HG02973 (cell line): ENCODE data around the gene CD200R1L.

Experiments used
- ATAC-seq: cut with Tn5 transposase; IDR thresholded peaks from one replicate; pipeline ENCODE4 v1.9.1; 2021; ENCODE audit warnings: moderate library complexity; ENCODE audit not compliant: unreplicated experiment

Gene CD200R1L

DNA sequence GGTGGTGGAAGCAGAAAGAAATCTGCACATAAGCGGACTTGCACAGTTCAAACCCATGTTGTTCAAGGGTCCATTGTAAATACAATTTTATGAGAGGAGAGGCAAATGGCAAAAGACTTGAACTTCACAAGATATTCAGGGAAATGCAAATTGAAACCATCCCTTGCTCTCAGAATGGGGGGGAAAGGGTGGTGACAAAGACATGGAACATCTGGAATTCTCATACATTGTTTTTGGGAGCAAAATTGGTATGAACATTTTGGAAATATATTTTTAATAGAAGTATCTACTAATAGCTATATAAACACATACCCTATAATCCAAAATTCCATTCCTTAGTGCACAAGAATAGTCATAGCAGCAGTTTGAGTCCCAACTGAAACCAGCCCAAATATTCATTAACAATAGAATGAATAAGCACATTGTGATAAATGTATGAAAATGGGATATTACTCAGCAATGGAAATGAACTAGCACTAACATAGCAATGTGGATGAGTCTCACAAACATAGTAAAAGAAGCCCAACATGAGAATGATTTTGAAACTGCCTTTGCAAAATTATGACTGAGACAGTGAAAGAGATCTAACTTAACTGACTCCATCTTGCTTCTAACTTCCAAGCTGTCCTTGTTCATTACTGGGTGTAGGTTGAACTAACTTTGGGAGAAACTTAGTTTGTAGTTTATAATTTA, 77.2 kb downstream of the CD200R1L start:
- ATAC-seq: no peak

DNA sequence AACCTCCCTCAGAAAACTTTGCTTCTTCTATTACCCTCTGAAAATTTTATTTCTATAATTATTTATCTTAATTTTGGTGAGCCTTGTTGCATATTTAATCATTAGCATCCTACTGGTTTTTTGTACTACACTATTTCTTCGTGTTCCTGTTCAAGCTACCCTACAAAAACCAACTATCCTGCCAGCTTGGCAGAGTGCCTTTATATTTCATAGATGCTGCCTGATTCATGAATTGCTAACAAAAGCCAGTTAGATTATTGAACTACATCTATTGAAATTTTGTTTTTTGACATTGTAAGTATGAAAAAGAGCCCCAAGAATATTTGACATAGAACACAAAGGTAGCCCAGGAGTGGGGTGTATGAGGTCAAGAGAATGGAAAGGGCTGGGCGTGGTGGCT, 78.9 kb downstream of the CD200R1L start:
- no peak for ATAC-seq

DNA sequence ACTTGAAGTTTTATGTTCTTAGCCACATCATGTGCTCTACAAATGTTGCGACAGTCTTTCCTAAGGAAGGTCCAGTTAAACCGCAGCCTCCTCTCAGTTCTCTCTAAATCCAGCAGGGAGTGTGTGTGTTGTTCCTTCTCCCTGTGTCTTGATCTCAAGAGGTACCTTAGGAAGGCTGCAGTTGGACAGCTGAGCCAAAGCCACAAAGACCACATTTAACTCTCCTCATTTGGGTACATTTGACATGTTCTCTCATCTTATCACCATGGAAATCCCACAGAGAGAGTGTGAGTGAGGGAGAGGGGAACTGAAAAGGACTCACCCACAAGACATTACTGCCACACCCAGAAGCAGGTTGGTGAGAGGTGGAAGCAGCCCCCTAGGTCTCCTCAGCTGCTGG, 79.5 kb downstream of the CD200R1L start:
- peak; percentile 51 for ATAC-seq
